HCT116 (cell line): ENCODE results near the gene HEMK1.

ENCODE experiments used
- CEBPB ChIP-seq: IDR thresholded peaks from 2 replicates; pipeline ENCODE4 v1.6.1; 2012; ENCODE audit warnings: low read depth
- CTCF ChIP-seq, 3 experiments: fragments of 200-600 bp in 1 of 3; sonication (generic) in 1 of 3; IDR thresholded peaks in 2 of 3; conservative IDR thresholded peaks in 1 of 3; 2 replicates each; pipeline ENCODE4 v1.5.1; 2012 to 2017; ENCODE audit warnings: low read depth in 2 of 3, low read length in 2 of 3, antibody characterized with exemption in 1 of 3, borderline replicate concordance in 1 of 3, control low read depth in 1 of 3, mild to moderate bottlenecking in 1 of 3, mixed read lengths in 1 of 3, mixed run types in 1 of 3, moderate library complexity in 1 of 3; ENCODE audit not compliant: insufficient read depth in 1 of 3
- EZH2 ChIP-seq: fragments of 200-600 bp; sonication (generic); IDR thresholded peaks from 2 replicates; pipeline ENCODE4 v1.6.1; 2017; ENCODE audit warnings: antibody characterized with exemption, mixed run types
- POLR2A ChIP-seq: IDR thresholded peaks from 2 replicates; pipeline ENCODE4 v1.7.0; 2011; ENCODE audit warnings: borderline replicate concordance; ENCODE audit not compliant: insufficient read depth, insufficient read length; ENCODE audit errors: extremely low read depth
- RAD21 ChIP-seq: IDR thresholded peaks from 2 replicates; pipeline ENCODE4 v1.6.1; 2012; ENCODE audit warnings: low read depth, mild to moderate bottlenecking
- SIN3A ChIP-seq: IDR thresholded peaks from 2 replicates; pipeline ENCODE4 v1.6.1; 2012; ENCODE audit warnings: low read depth

GRCh38 chr3:50572801-50573371, 3.6 kb downstream of the HEMK1 start:
- no peak for TF ChIP-seq CTCF (IDR thresholded peaks at IDR 0.05 in 2 of 3, conservative IDR thresholded peaks at IDR 0.05 in 1 of 3; ENCODE audit: borderline replicate concordance in 1 of 3, insufficient read depth in 1 of 3, low read depth in 2 of 3, low read length in 2 of 3)
- no peak for TF ChIP-seq EZH2
- no peak for TF ChIP-seq SIN3A
- TF ChIP-seq POLR2A, result no peak
- TF ChIP-seq CEBPB, result no peak
- no peak for TF ChIP-seq RAD21
